OCI-LY1 (cell line): ENCODE measurements around the gene JAKMIP3.

Source experiments
- H2AFZ ChIP-seq: fragments of 200-600 bp; sonication (generic), shearing (Covaris generic); 2 replicates; pipeline ENCODE4 v1.6.0; 2014; ENCODE audit warnings: antibody characterized with exemption, mild to moderate bottlenecking, low read length
- H3F3A ChIP-seq: fragments of 200-600 bp; sonication (generic), shearing (Covaris generic); 2 replicates; pipeline ENCODE4 v1.6.0; 2014; ENCODE audit warnings: mild to moderate bottlenecking, antibody characterized with exemption, low read length, moderate library complexity; ENCODE audit not compliant: insufficient read depth
- H3K27ac ChIP-seq: fragments of 200-600 bp; sonication (generic); 2 replicates; pipeline ENCODE4 v1.5.1; 2014; ENCODE audit warnings: low read length, mixed run types, mild to moderate bottlenecking, low read depth; ENCODE audit not compliant: poor library complexity, severe bottlenecking
- H3K27me3 ChIP-seq: fragments of 200-600 bp; sonication (generic); 2 replicates; pipeline ENCODE4 v1.6.0; 2014; ENCODE audit warnings: antibody characterized with exemption, mild to moderate bottlenecking, low read length, moderate library complexity; ENCODE audit not compliant: insufficient read depth
- H3K36me3 ChIP-seq: fragments of 200-600 bp; sonication (generic); 2 replicates; pipeline ENCODE4 v1.6.1; 2014; ENCODE audit warnings: mild to moderate bottlenecking, antibody characterized with exemption, low read length, moderate library complexity, mixed read lengths; ENCODE audit not compliant: insufficient read depth
- H3K4me1 ChIP-seq: fragments of 200-600 bp; sonication (generic); 2 replicates; pipeline ENCODE4 v1.5.1; 2014; ENCODE audit warnings: mild to moderate bottlenecking, low read length, moderate library complexity; ENCODE audit not compliant: insufficient read depth, severe bottlenecking
- H3K4me2 ChIP-seq: fragments of 200-600 bp; sonication (generic), shearing (Covaris generic); 2 replicates; pipeline ENCODE4 v1.6.1; 2014; ENCODE audit warnings: low read length
- H3K4me3 ChIP-seq: fragments of 200-600 bp; sonication (generic); 2 replicates; pipeline ENCODE4 v1.5.1; 2014; ENCODE audit warnings: low read length, low read depth, mild to moderate bottlenecking, mixed read lengths; ENCODE audit not compliant: poor library complexity, severe bottlenecking
- H3K79me2 ChIP-seq: fragments of 200-600 bp; shearing (Covaris generic); 2 replicates; pipeline ENCODE4 v1.6.1; 2016; ENCODE audit warnings: mixed run types, low read length, mixed read lengths; ENCODE audit not compliant: insufficient read depth
- H3K9ac ChIP-seq: fragments of 200-600 bp; sonication (generic), shearing (Covaris generic); 2 replicates; pipeline ENCODE4 v1.6.1; 2014; ENCODE audit warnings: mild to moderate bottlenecking, low read length, mixed read lengths
- H3K9me2 ChIP-seq: fragments of 200-600 bp; sonication (generic), shearing (Covaris generic); 2 replicates; pipeline ENCODE4 v1.6.1; 2014; ENCODE audit warnings: low read depth, mild to moderate bottlenecking, low read length, mixed read lengths
- H3K9me3 ChIP-seq: fragments of 200-600 bp; shearing (Covaris generic); 2 replicates; pipeline ENCODE4 v1.6.1; 2014; ENCODE audit warnings: low read length, mixed read lengths
- H4K20me1 ChIP-seq: fragments of 200-600 bp; sonication (generic), shearing (Covaris generic); 2 replicates; pipeline ENCODE4 v1.6.0; 2016; ENCODE audit warnings: mild to moderate bottlenecking, low read length; ENCODE audit not compliant: insufficient read depth
- CTCF ChIP-seq: fragments of 200-600 bp; sonication (generic), shearing (Covaris generic); IDR thresholded peaks from 2 replicates; pipeline ENCODE4 v1.5.1; 2017; ENCODE audit warnings: mild to moderate bottlenecking, antibody characterized with exemption, low read length, moderate library complexity, mixed read lengths
- EZH2 ChIP-seq: fragments of 200-600 bp; sonication (generic), shearing (Covaris generic); IDR thresholded peaks from 2 replicates; pipeline ENCODE4 v1.8.0; 2017; ENCODE audit warnings: borderline replicate concordance, mixed run types, mild to moderate bottlenecking, antibody characterized with exemption, low read length, moderate library complexity, mixed read lengths

Gene JAKMIP3

GRCh38 chr10:132065491-132066105 lies at the start of gene JAKMIP3:
TSS of gene JAKMIP3 (plus strand) at chr10:132065946. CDS start at chr10:132104809, 38,863 bp downstream.
- H3K4me3 ChIP-seq: no peak within 1 kb of the TSS
- H3F3A ChIP-seq: no peaks in the 10 kb centered on the region
- no peak for TF ChIP-seq CTCF
- H3K4me1 ChIP-seq: no peaks in the 10 kb centered on the region
- H3K4me2 ChIP-seq: no peak within 1 kb of the TSS
- no peaks in the 10 kb centered on the region for H3K9me2 ChIP-seq
- no peaks in the 10 kb centered on the region for H3K36me3 ChIP-seq
- no peaks in the 10 kb centered on the region for H3K9me3 ChIP-seq
- H3K27ac ChIP-seq: no peak within 1 kb of the TSS
- H3K9ac ChIP-seq: no peak within 1 kb of the TSS
- no peaks in the 10 kb centered on the region for H4K20me1 ChIP-seq
- no peaks in the 10 kb centered on the region for H3K27me3 ChIP-seq
- no peak within 1 kb of the TSS for H2AFZ ChIP-seq
- H3K79me2 ChIP-seq: no peaks in the 10 kb centered on the region

GRCh38 chr10:132016514-132016913 lies 49.2 kb upstream of the JAKMIP3 start:
- no peaks in the 10 kb centered on the region for H3K79me2 ChIP-seq
- H3K27me3 ChIP-seq: peaks cover 4% of the 10 kb centered on the region; the same call in 1 of the 2 replicates
- H3K4me1 ChIP-seq: no peaks in the 10 kb centered on the region
- H2AFZ ChIP-seq: no peak overlapping the region
- no peaks in the 10 kb centered on the region for H4K20me1 ChIP-seq
- no peak overlapping the region for H3K27ac ChIP-seq
- H3K9me2 ChIP-seq: no peaks in the 10 kb centered on the region
- H3F3A ChIP-seq: no peaks in the 10 kb centered on the region
- H3K4me2 ChIP-seq: no peak overlapping the region
- H3K36me3 ChIP-seq: no peaks in the 10 kb centered on the region
- H3K9me3 ChIP-seq: no peaks in the 10 kb centered on the region
- H3K9ac ChIP-seq: no peak overlapping the region
- TF ChIP-seq EZH2 (no peak), CTCF (no peak)
- H3K4me3 ChIP-seq: no peak overlapping the region

GRCh38 chr10:132018446-132018845 lies 47.3 kb upstream of the JAKMIP3 start:
- no peaks in the 10 kb centered on the region for H3K9me2 ChIP-seq
- TF ChIP-seq CTCF: no peak
- TF ChIP-seq EZH2: no peak
- H3K27ac ChIP-seq: no peak overlapping the region
- no peak overlapping the region for H3K4me2 ChIP-seq
- no peaks in the 10 kb centered on the region for H3F3A ChIP-seq
- H3K9ac ChIP-seq: no peak overlapping the region
- H3K4me1 ChIP-seq: no peaks in the 10 kb centered on the region
- no peaks in the 10 kb centered on the region for H3K79me2 ChIP-seq
- H3K27me3 ChIP-seq: peaks cover 4% of the 10 kb centered on the region; the same call in 1 of the 2 replicates
- no peaks in the 10 kb centered on the region for H3K9me3 ChIP-seq
- H3K4me3 ChIP-seq: no peak overlapping the region
- no peaks in the 10 kb centered on the region for H4K20me1 ChIP-seq
- H2AFZ ChIP-seq: no peak overlapping the region
- H3K36me3 ChIP-seq: no peaks in the 10 kb centered on the region
